ENCODE results near the gene ADGB. TPM values are rescaled to one million over a fixed set of nuclear protein-coding genes. Genes with fewer than 3 reads are reported as not detected.
A peak's percentile ranks its signal among the peaks of the same experiment; 100 is the strongest.

Gene ADGB
- total RNA-seq, 1 donor from 2014 or later: not detected

DNA sequence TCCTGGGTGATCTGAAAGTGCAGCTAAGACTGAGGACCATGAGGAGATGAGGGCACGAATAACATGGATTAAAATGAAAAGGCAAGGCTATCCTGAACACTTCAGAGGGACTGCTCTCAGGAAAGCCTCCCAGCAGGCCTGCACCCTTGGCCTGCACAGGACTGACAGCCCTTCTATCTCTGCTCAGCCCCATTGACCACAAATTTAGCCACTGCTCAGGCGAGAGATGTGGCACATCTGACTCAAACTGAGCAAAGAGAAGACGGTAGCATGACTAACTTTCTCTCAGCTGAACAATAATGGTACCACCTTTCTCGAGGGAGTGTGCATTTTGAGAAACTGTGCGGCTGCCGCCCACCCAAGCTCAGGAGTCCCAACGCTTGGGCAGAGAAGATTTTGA is 257.5 kb downstream of the ADGB start:
- intact Hi-C loops (cut with DNase I): loop anchor here (2.0 to 5.0 kb wide), 2 partner anchors 56 to 347 kb away; no protein-coding TSS in a partner anchor

GRCh38 chr6:146857180-146857979 is 258.6 kb downstream of the ADGB start:
- peak; percentile 94 for DNase-seq (ENCODE audit: low spot score)
- intact Hi-C loops (cut with DNase I): loop anchor here (1.0 to 5.0 kb wide), 3 partner anchors 55 to 428 kb away; no protein-coding TSS in a partner anchor

More for the DNA sequence above, 257.5 kb downstream of the ADGB start:
- no peak for DNase-seq (ENCODE audit: low spot score)

GRCh38 chr6:146857980-146858347 is 259.2 kb downstream of the ADGB start:
- DNase-seq (ENCODE audit: low spot score): no peak
- intact Hi-C loops (cut with DNase I): loop anchor here (1.0 to 5.0 kb wide), 3 partner anchors 54 to 427 kb away; no protein-coding TSS in a partner anchor

GRCh38 chr6:146859206-146859605 is 260.4 kb downstream of the ADGB start:
- intact Hi-C loops (cut with DNase I): loop anchor here (5.0 kb wide), 1 partner anchor 53 kb away; no protein-coding TSS in a partner anchor
- DNase-seq (ENCODE audit: low spot score): no peak

DNA sequence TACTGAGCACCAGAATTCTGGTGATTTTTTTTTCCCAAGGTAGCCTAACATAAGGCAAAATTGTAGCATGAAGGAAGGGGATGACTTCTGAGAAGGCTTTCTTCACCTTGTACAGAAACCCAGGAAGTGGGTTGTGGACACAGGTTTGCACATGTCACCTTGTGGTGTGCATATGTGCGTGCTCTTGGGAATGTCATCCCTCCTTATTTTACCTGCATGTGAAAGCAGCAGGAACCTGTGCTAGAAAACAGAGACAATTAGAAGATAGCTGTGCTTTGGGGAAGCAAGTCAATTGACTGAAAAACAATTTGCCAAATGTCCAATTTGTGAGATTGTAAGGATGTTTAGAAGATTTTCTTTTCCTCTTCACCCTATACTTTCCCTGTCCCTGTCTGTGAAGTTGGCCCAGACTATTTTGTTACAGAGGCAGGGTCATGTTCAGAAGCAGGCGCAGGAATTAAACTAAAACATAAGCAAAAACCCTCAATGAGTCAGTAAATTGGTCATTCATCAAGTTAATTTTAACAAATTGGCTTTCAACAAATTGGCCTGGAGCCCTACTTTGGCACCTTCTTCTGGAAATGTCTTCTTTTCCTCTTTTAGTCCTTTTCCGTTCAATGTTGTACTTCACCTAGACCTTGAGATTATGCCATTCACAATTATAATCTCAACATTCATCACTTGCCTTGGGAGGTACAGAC is 261.2 kb downstream of the ADGB start:
- no peak for DNase-seq (ENCODE audit: low spot score)
- intact Hi-C loops (cut with DNase I): loop anchor here (5.0 kb wide), 1 partner anchor 52 kb away; no protein-coding TSS in a partner anchor

DNA sequence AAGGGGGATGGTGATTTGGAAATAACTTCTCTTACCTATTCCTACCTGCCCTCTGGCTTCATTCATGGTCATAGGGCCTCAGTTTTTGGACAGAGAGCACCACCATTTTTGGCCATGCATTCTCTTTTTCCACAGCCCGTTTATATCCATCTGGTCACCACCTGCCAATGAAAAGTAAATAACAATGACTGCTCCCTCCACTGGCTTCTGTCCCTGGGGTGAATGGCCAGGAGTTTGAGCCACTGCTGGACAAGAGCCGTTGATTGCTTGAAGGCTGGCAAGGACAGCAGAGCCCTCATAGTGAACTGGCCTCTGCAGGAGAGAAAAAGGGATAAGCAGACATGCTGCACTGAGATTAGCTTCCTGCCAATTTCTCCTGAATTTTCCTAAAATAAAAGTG is 261.8 kb downstream of the ADGB start:
- intact Hi-C loops (cut with DNase I): no loop called here
- no peak for DNase-seq (ENCODE audit: low spot score)

GRCh38 chr6:146861029-146861563 is 262.3 kb downstream of the ADGB start:
- intact Hi-C loops (cut with DNase I): no loop called here
- DNase-seq (ENCODE audit: low spot score): no peak

GRCh38 chr6:146861716-146862115 is 262.9 kb downstream of the ADGB start:
- DNase-seq (ENCODE audit: low spot score): no peak
- intact Hi-C loops (cut with DNase I): no loop called here

DNA sequence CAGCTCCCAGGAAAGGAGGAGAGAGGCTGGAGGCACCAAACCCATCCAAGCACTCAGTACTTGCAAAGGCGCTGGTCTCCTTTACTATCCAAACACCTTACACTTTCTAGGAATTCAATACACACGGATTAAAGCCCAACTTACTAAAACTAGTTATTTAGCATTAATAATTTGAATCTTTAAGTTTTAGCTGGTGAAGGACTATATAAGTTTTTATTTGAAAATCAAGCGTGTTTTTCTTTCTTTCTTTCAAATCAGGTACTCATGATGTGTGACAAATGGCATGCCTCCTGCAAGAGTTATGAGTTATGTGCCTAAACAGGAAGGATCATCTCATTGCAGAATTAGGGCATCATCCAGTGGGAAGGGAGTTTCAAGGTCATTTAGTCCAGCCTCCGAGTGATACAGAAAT is 263.7 kb downstream of the ADGB start:
- intact Hi-C loops (cut with DNase I): no loop called here

DNA sequence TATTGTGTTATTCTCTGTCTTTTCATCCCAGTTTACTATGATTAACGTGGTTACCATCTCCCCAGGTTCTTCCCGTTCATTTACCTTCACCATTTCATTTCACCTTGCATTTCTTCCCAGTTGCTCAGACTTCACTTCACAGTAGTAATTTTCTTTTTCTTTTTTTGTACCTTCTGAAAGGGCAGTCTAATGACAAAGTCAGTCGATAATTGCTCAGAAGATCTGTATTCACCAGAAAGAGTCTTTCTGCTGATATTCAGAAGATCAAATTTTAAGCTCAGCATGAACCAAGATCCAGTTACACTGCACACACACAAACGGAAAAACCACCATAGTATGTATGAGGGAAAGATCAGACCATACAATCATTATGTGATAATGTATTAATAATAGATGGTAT is 265.5 kb downstream of the ADGB start:
- intact Hi-C loops (cut with DNase I): no loop called here
- DNase-seq (ENCODE audit: low spot score): no peak

More for the DNA sequence above, 263.7 kb downstream of the ADGB start:
- no peak for DNase-seq (ENCODE audit: low spot score)

- intact Hi-C loops (cut with DNase I): no loop called here
- DNase-seq (ENCODE audit: low spot score): no peak
Observed at GRCh38 chr6:146864885-146865284, 266.1 kb downstream of the ADGB start.

Other genes starting within 250 kb of the ADGB start
- 8.2 TPM for gene RAB32, start 55.1 kb upstream of the ADGB start, total RNA-seq

Data from cardiac septum (tissue), 1 donor.